Measurements from ENCODE around the gene SLC30A2.
A peak's percentile ranks its signal among the peaks of the same experiment; 100 is the strongest.

Gene SLC30A2

GRCh38 chr1:26031196-26031595, 14.7 kb downstream of the SLC30A2 start:
- DNase-seq: no peak
- H3K4me3 ChIP-seq (ENCODE audit: low read depth, low read length): no peak overlapping the region
- no peaks in the 10 kb centered on the region for H3K9me3 ChIP-seq (ENCODE audit: severe bottlenecking)
- no peak overlapping the region for H3K27ac ChIP-seq
- H3K36me3 ChIP-seq: no peaks in the 10 kb centered on the region
- no peaks in the 10 kb centered on the region for H3K27me3 ChIP-seq (ENCODE audit: insufficient read depth, low read depth, severe bottlenecking)
- TF ChIP-seq, protein P1, sequence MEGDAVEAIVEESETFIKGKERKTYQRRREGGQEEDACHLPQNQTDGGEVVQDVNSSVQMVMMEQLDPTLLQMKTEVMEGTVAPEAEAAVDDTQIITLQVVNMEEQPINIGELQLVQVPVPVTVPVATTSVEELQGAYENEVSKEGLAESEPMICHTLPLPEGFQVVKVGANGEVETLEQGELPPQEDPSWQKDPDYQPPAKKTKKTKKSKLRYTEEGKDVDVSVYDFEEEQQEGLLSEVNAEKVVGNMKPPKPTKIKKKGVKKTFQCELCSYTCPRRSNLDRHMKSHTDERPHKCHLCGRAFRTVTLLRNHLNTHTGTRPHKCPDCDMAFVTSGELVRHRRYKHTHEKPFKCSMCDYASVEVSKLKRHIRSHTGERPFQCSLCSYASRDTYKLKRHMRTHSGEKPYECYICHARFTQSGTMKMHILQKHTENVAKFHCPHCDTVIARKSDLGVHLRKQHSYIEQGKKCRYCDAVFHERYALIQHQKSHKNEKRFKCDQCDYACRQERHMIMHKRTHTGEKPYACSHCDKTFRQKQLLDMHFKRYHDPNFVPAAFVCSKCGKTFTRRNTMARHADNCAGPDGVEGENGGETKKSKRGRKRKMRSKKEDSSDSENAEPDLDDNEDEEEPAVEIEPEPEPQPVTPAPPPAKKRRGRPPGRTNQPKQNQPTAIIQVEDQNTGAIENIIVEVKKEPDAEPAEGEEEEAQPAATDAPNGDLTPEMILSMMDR (IDR thresholded peaks at IDR 0.05; ENCODE audit: low read depth, low read length): no peak

DNA sequence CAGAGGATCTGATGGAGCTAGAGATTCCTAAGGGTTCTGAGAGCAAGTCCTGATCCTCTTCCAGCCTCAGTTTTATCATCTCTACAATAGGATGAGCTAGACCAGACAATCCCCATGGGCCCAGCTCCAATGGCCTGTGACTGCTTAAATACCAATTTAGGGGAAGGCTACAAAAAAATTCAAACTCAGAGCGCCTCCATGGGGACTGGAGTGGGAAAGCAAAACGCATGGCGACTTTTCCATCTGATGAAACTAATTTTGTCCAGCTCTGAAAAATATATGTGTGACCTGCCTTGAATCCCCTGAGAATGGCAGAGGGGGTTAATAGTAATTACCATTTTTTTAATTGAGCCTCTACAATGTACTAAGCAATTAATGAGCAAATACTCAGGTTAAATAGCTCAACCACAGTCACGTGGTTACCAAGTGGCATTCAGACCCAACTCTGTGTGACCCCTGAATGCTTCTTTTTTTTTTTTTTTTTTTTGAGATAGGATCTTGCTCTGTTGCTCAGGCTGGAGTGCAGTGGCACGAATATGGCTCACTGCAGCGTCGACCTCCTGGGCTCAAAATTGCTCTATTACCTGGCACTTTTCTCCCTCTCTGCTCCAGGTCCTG, 15.9 kb downstream of the SLC30A2 start:
- no peaks in the 10 kb centered on the region for H3K9me3 ChIP-seq (ENCODE audit: severe bottlenecking)
- no peak overlapping the region for H3K4me3 ChIP-seq (ENCODE audit: low read depth, low read length)
- TF ChIP-seq, protein P1 (IDR thresholded peaks at IDR 0.05; ENCODE audit: low read depth, low read length): peak; percentile 43
- no peak overlapping the region for H3K27ac ChIP-seq
- H3K36me3 ChIP-seq: no peaks in the 10 kb centered on the region
- no peaks in the 10 kb centered on the region for H3K27me3 ChIP-seq (ENCODE audit: insufficient read depth, low read depth, severe bottlenecking)
- peak; percentile 34 for DNase-seq

DNA sequence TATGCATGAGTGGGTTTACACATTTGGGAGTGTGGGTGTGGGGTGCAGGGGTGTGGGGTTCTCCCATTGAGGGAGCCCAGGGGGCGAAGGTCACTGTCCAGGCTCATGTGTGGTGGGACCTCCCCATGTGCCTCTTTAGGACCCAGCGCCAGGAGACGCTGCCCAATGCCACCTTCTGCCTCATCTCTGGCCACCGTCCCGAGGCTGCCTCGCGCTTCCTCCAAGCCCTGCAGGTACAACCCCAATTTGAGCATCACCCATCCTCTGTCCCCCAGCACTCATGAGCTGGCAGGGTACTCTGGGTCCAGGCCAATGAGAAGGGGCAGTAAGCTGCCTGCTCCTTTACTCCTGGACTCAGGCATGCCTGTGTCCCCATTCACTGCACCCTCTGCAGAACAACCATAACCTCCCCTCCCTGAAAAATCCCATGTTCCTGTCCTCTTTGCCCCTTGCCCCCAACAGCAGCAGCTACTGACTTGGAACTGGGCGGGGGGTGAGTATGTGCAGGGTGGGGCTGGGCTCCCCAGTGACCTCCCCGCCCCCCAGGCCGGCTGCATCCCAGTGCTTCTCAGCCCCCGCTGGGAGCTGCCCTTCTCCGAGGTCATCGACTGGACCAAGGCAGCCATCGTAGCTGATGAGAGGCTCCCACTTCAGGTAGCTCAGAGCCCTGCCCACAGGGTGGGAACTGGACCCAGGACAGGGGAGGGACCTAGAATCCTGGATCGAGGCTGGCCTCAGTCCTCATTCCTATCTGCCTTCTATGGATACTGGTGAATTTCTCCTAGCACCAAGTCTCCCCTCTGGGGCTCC, 16.7 kb downstream of the SLC30A2 start:
- TF ChIP-seq, protein P1 (IDR thresholded peaks at IDR 0.05; ENCODE audit: low read depth, low read length): no peak

GRCh38 chr1:26028490-26028980, 17.4 kb downstream of the SLC30A2 start:
- H3K27me3 ChIP-seq (ENCODE audit: insufficient read depth, low read depth, severe bottlenecking): no peaks in the 10 kb centered on the region
- H3K36me3 ChIP-seq: no peaks in the 10 kb centered on the region
- no peak overlapping the region for H3K27ac ChIP-seq
- no peak for DNase-seq
- no peak overlapping the region for H3K4me3 ChIP-seq (ENCODE audit: low read depth, low read length)
- no peaks in the 10 kb centered on the region for H3K9me3 ChIP-seq (ENCODE audit: severe bottlenecking)
- TF ChIP-seq, protein P1 (IDR thresholded peaks at IDR 0.05; ENCODE audit: low read depth, low read length): no peak

More for the DNA sequence above, 16.7 kb downstream of the SLC30A2 start:
- Histone ChIP-seq H3K27ac (no peak overlapping the region), H3K27me3 (ENCODE audit: insufficient read depth, low read depth, severe bottlenecking) (no peaks in the 10 kb centered on the region), H3K9me3 (ENCODE audit: severe bottlenecking) (no peaks in the 10 kb centered on the region), H3K4me3 (ENCODE audit: low read depth, low read length) (no peak overlapping the region), H3K36me3 (no peaks in the 10 kb centered on the region)
- DNase-seq: no peak

DNA sequence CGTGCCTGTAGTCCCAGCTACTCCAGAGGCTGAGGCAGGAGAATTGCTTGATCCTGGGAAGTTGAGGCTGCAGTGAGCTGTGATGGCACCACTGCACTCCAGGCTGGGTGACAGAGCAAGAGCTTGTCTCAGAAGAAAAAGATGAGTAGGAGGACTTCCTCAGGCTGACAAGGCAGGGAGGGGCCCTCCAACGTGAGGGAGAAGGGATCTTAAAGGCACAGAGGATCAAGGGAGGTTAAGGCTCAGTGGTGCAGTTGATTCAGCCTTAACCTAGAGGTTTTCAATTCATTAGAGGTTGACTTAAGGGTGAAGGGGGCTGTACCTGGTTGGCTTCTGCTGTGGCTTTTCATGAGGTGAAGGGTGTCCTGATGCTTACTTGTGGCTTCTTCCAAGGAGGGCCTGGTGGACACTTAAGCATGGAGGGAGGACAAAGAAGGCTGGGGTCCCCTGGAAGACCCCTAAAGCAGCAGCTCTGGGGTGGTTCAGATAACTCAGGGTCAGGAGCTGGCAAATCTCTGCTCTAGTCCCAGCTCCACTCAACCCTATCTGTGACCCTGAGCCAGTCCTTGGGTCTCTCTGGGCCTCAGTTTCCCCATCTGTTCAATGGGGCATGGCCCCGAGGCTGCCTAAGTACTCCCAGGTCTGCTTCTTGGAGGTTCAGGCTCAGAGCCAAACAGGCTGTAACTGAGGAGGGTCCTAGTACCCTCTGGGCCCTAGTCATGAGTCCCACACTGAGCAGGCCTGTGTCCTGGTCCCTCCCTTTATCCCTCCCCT, 18.0 kb downstream of the SLC30A2 start:
- H3K9me3 ChIP-seq (ENCODE audit: severe bottlenecking): no peaks in the 10 kb centered on the region
- no peak overlapping the region for H3K4me3 ChIP-seq (ENCODE audit: low read depth, low read length)
- no peaks in the 10 kb centered on the region for H3K27me3 ChIP-seq (ENCODE audit: insufficient read depth, low read depth, severe bottlenecking)
- DNase-seq: no peak
- no peak overlapping the region for H3K27ac ChIP-seq
- TF ChIP-seq, protein P1 (IDR thresholded peaks at IDR 0.05; ENCODE audit: low read depth, low read length): no peak
- H3K36me3 ChIP-seq: no peaks in the 10 kb centered on the region

Data from WERI-Rb-1 (cell line).